CD8-positive, alpha-beta memory T cell (primary cell): Measurements from ENCODE around the gene STK32C. TPM values are rescaled to one million over a fixed set of nuclear protein-coding genes. Genes with fewer than 3 reads are reported as not detected.
A peak's percentile ranks its signal among the peaks of the same experiment; 100 is the strongest.

Source experiments
- CTCF ChIA-PET: fragments of 350-600 bp; sonication (Branson Sonifier 250); formaldehyde crosslinking; loops from one replicate; lab custom pipeline; 2021; ENCODE audit warnings: antibody characterized with exemption; lab: Charles Lee
- POLR2A ChIA-PET: fragments of 350-600 bp; sonication (Branson Sonifier 250); formaldehyde crosslinking; loops from one replicate; lab custom pipeline; 2021; ENCODE audit warnings: antibody characterized with exemption; lab: Charles Lee
- DNase-seq, 5 donors: peaks; one replicate each; pipeline versions ENCODE4 v3.0.0 to v3.0.0-alpha.2; 2020 to 2022; ENCODE audit warnings: mixed read lengths in 1 of 5
- H3K27ac ChIP-seq: one replicate; pipeline ENCODE4 v1.7.0; 2013; ENCODE audit warnings: low read depth, mild to moderate bottlenecking, low read length, moderate library complexity
- H3K27me3 ChIP-seq: 2 replicates; pipeline ENCODE4 v1.7.0; 2013; ENCODE audit warnings: low read length, mild to moderate bottlenecking; ENCODE audit not compliant: insufficient read depth, poor library complexity, severe bottlenecking
- H3K36me3 ChIP-seq: 2 replicates; pipeline ENCODE4 v1.7.0; 2013; ENCODE audit warnings: mild to moderate bottlenecking, low read length, moderate library complexity; ENCODE audit not compliant: insufficient read depth
- H3K4me1 ChIP-seq: 2 replicates; pipeline ENCODE4 v1.7.0; 2013; ENCODE audit warnings: mild to moderate bottlenecking, low read length, moderate library complexity; ENCODE audit not compliant: insufficient read depth
- H3K4me3 ChIP-seq: 2 replicates; pipeline ENCODE4 v1.7.0; 2013; ENCODE audit warnings: mild to moderate bottlenecking, low read length
- H3K9me3 ChIP-seq: 2 replicates; pipeline ENCODE4 v1.7.0; 2013; ENCODE audit warnings: mild to moderate bottlenecking, low read length
- H3K27ac Mint-ChIP-seq, 8 donors: one replicate each; pipeline ENCODE4 v1.8.0; 2020 to 2021; ENCODE audit warnings: mixed read lengths in 8 of 8, mild to moderate bottlenecking in 6 of 8, inconsistent platforms in 3 of 8, moderate library complexity in 3 of 8
- H3K27me3 Mint-ChIP-seq, 2 donors: one replicate each; pipeline ENCODE4 v1.8.0; 2020 to 2021; ENCODE audit warnings: mixed read lengths in 2 of 2, mild to moderate bottlenecking in 1 of 2, moderate library complexity in 1 of 2
- H3K36me3 Mint-ChIP-seq, 3 donors: one replicate each; pipeline ENCODE4 v1.8.0; 2020 to 2021; ENCODE audit warnings: mixed read lengths in 3 of 3, inconsistent platforms in 1 of 3, mild to moderate bottlenecking in 1 of 3
- H3K4me1 Mint-ChIP-seq, 3 donors: one replicate each; pipeline ENCODE4 v1.8.0; 2020 to 2021; ENCODE audit warnings: mixed read lengths in 3 of 3, inconsistent platforms in 1 of 3, mild to moderate bottlenecking in 1 of 3
- H3K4me3 Mint-ChIP-seq, 7 donors: one replicate each; pipeline ENCODE4 v1.8.0; 2020 to 2021; ENCODE audit warnings: mixed read lengths in 7 of 7, mild to moderate bottlenecking in 6 of 7, moderate library complexity in 4 of 7, inconsistent platforms in 2 of 7
- H3K9me3 Mint-ChIP-seq, 5 donors: one replicate each; pipeline ENCODE4 v1.8.0; 2020 to 2022; ENCODE audit warnings: mixed read lengths in 5 of 5, mild to moderate bottlenecking in 3 of 5, moderate library complexity in 2 of 5, inconsistent platforms in 1 of 5
- polyA plus RNA-seq: library from polyadenylated mRNA; unstranded; fragments of 300-500 nt; fragmentation: Illumina TruSeq; gene quantifications from one replicate; pipeline ENCODE4 v1.2.3, GENCODE V29; 2021
- total RNA-seq, 2 experiments: library from RNA; stranded (reverse); gene quantifications; one replicate each; pipeline ENCODE4 v1.2.3, GENCODE V29; 2021

Gene STK32C
- total and polyA plus RNA-seq, 3 experiments from 2014 or later: 8.5 to 14.9 (median 14.0) TPM

DNA sequence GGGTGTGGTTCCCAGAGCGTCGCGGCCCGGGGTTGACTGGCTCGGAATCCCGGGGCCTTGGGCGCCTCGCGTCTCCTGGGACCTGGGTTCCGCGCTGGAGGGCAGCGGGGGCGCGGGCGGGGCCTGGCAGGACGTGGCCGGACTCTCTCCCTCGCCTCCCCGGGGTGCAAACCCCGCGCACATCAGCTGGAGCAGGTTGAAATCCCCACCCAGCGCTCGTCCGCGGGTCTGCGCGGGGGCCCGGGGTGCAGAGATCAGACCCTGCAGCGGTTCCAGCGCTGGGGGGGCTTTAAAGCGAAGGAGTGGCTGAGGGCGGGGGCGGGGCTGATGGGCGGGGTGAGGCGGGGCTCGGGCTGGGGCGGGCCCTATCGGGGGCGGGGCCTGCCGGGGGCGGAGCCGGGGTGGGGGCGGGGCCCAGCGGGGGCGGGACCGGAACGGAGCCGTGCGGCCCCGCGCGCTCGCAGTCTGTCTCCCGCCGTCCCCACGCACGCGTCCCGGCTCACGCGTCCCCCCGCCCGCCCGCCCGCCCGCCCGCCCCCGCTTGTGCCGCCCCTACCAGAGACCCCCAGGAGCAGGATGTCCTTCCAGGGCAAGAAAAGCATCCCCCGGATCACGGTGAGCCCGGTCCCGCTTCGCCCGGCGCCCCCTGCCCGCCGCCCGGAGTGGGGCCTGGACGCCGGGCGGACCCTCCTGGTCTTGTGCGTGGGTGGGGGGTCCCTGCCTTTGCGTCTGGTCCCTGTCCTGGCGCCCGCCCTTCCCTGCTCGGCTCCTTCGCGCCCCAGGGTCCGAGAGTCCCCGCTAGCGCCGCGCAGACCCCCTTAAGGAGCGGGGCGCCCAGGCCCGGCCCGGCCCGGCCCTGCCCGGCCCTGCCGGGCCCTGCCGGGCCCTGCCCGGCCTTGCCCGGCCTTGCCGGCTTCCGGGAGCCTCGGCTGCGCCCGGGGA lies 121.0 kb downstream of the STK32C start, which contains the start of gene DPYSL4:
DPYSL4 (plus strand) TSS at position 461 of the 942 bp plus-strand sequence; CDS start at position 577, 116 bp downstream.
- H3K36me3 ChIP-seq: no peaks in the 10 kb centered on the region
- peak in 3 of 5 donors; percentile 14 to 21 (median 15) for DNase-seq
- H3K27me3 ChIP-seq: peaks cover 19% of the 10 kb centered on the region
- no peak within 1 kb of the TSS for H3K4me3 ChIP-seq
- no peaks in the 10 kb centered on the region for H3K9me3 ChIP-seq
- Mint-ChIP-seq H3K36me3 (no peaks in the 10 kb centered on the region), H3K27ac (no peak within 1 kb of the TSS), H3K4me1 (peaks cover 5 to 8% (median 5%) of the 10 kb centered on the region in 3 donors), H3K9me3 (no peaks in the 10 kb centered on the region), H3K27me3 (peaks cover 39 to 53% of the 10 kb centered on the region in 2 donors), H3K4me3 (peak within 1 kb of the TSS in 3 of 7 donors; percentile 39 to 83 (median 47))
- CTCF ChIA-PET: no interaction called here
- POLR2A ChIA-PET: no interaction called here
- H3K27ac ChIP-seq: no peak within 1 kb of the TSS
- H3K4me1 ChIP-seq: peaks cover 8% of the 10 kb centered on the region

DNA sequence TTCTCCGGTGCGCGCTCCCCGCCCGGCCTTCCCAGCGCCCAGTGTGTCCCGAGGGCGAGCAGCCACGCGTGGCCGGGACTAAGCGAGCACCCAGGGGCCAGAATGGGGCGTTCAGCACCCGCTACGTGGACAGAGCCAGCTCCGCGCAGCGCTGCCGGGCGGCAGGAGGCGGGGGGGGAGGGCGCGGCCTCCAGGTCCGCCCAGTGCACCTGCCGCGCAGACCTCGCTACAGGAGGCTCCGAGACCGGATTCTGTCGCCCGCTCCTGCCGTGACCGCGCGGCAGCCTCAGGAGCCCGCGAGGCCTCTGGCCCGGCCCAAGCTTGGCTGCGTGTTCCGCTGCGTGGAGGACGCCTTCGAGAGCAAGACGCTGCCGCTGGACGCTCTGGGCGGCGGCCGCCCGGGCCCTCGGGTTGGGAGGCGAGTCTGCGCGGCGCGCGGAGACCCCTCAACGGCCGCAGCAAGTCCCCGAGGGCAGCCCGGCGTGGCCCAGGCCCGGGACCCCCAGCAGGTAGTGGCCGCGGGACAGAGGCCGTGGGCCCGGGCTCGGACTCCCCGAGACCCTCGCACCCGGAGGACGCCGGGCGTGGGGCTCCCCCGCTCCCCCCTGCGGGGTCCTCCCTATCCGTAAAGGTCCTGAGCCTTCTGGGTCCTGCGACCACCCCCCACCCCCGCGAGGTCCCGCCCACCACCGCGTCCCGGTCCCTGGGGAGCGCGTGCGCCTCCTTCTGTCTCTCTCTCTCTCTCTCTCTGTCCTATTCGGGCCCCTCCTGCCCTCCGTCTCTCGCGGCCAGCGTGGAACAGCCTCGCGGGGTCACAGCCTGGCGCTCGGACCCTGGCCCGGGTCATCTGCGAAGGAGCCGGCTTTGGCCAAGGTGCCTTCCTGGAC lies 121.9 kb downstream of the STK32C start:
- no peak overlapping the region for H3K27ac Mint-ChIP-seq
- no peaks in the 10 kb centered on the region for H3K9me3 Mint-ChIP-seq
- no peaks in the 10 kb centered on the region for H3K36me3 ChIP-seq
- ChIA-PET POLR2A (no interaction called here), CTCF (interaction anchor here (1.5 kb wide), 1 partner anchor 258 kb away, joined by 3 read pairs; no protein-coding TSS in a partner anchor)
- H3K4me3 Mint-ChIP-seq: peak overlapping the region in 3 of 7 donors; percentile 27 to 73 (median 47)
- H3K9me3 ChIP-seq: no peaks in the 10 kb centered on the region
- peaks cover 19% of the 10 kb centered on the region for H3K27me3 ChIP-seq
- DNase-seq: peak; percentile 25 to 60 (median 41)
- H3K4me1 Mint-ChIP-seq: peaks cover 5 to 8% (median 5%) of the 10 kb centered on the region in 3 donors
- no peak overlapping the region for H3K27ac ChIP-seq
- peaks cover 39 to 56% of the 10 kb centered on the region in 2 donors for H3K27me3 Mint-ChIP-seq
- peaks cover 8% of the 10 kb centered on the region for H3K4me1 ChIP-seq
- no peaks in the 10 kb centered on the region for H3K36me3 Mint-ChIP-seq
- H3K4me3 ChIP-seq: no peak overlapping the region

- CTCF ChIA-PET: interaction anchor here (1.5 kb wide), 1 partner anchor 258 kb away, joined by 3 read pairs; no protein-coding TSS in a partner anchor
- peaks cover 5 to 8% (median 5%) of the 10 kb centered on the region in 3 donors for H3K4me1 Mint-ChIP-seq
These were observed 122.7 kb downstream of the STK32C start for GRCh38 chr10:132184816-132185593.

GRCh38 chr10:132183046-132183445 lies 124.7 kb downstream of the STK32C start:
- peaks cover 12% of the 10 kb centered on the region for H3K27me3 ChIP-seq
- peaks cover 6% of the 10 kb centered on the region for H3K4me1 ChIP-seq
- H3K27ac ChIP-seq: no peak overlapping the region
- no peak overlapping the region for H3K4me3 Mint-ChIP-seq
- no peaks in the 10 kb centered on the region for H3K36me3 ChIP-seq
- no peak for DNase-seq
- peaks cover 0 to 6% (median 5%) of the 10 kb centered on the region in 3 donors for H3K4me1 Mint-ChIP-seq
- H3K27me3 Mint-ChIP-seq: peaks cover 36 to 48% of the 10 kb centered on the region in 2 donors
- no peaks in the 10 kb centered on the region for H3K9me3 Mint-ChIP-seq
- no peaks in the 10 kb centered on the region for H3K36me3 Mint-ChIP-seq
- no peak overlapping the region for H3K4me3 ChIP-seq
- ChIA-PET POLR2A (no interaction called here), CTCF (no interaction called here)
- H3K27ac Mint-ChIP-seq: no peak overlapping the region
- no peaks in the 10 kb centered on the region for H3K9me3 ChIP-seq

More at GRCh38 chr10:132184816-132185593, 122.7 kb downstream of the STK32C start:
- H3K27ac Mint-ChIP-seq: peak overlapping the region in 1 of 8 donors; percentile 53
- H3K9me3 Mint-ChIP-seq: no peaks in the 10 kb centered on the region
- no peak for DNase-seq
- peak overlapping the region in 6 of 7 donors; percentile 21 to 65 (median 50) for H3K4me3 Mint-ChIP-seq
- H3K27me3 ChIP-seq: peaks cover 19% of the 10 kb centered on the region
- H3K4me1 ChIP-seq: peaks cover 8% of the 10 kb centered on the region
- no peak overlapping the region for H3K4me3 ChIP-seq
- POLR2A ChIA-PET: no interaction called here
- no peaks in the 10 kb centered on the region for H3K36me3 ChIP-seq
- H3K9me3 ChIP-seq: no peaks in the 10 kb centered on the region
- peaks cover 39 to 55% of the 10 kb centered on the region in 2 donors for H3K27me3 Mint-ChIP-seq
- H3K27ac ChIP-seq: no peak overlapping the region
- no peaks in the 10 kb centered on the region for H3K36me3 Mint-ChIP-seq

DNA sequence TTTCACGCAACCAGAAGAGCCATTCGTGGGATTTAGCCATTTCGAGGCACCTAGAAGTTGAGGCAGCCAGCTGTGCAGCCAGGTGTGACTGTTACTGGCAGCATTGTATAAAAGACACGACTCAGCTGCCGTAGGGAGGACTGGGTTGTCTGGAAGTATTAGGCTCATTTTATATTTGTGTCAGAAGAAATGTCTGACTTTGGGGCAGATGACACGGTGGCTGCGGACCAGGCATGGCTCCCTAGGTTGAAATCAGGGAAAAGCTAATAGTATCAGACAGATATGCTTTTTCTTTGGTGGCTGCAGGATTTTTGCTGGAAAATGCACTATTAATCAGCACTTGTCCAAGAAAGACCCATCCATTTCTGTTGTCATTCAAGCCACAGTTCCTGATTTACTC lies 125.2 kb downstream of the STK32C start:
- DNase-seq: no peak
- CTCF ChIA-PET: no interaction called here
- Mint-ChIP-seq H3K4me1 (peaks cover 0 to 5% (median 4%) of the 10 kb centered on the region in 3 donors), H3K36me3 (no peaks in the 10 kb centered on the region), H3K9me3 (no peaks in the 10 kb centered on the region), H3K27ac (no peak overlapping the region), H3K27me3 (peaks cover 34 to 49% of the 10 kb centered on the region in 2 donors), H3K4me3 (no peak overlapping the region)
- peaks cover 2% of the 10 kb centered on the region for H3K4me1 ChIP-seq
- POLR2A ChIA-PET: no interaction called here
- no peaks in the 10 kb centered on the region for H3K36me3 ChIP-seq
- no peak overlapping the region for H3K4me3 ChIP-seq
- peaks cover 8% of the 10 kb centered on the region for H3K27me3 ChIP-seq
- no peak overlapping the region for H3K27ac ChIP-seq
- no peaks in the 10 kb centered on the region for H3K9me3 ChIP-seq

DNA sequence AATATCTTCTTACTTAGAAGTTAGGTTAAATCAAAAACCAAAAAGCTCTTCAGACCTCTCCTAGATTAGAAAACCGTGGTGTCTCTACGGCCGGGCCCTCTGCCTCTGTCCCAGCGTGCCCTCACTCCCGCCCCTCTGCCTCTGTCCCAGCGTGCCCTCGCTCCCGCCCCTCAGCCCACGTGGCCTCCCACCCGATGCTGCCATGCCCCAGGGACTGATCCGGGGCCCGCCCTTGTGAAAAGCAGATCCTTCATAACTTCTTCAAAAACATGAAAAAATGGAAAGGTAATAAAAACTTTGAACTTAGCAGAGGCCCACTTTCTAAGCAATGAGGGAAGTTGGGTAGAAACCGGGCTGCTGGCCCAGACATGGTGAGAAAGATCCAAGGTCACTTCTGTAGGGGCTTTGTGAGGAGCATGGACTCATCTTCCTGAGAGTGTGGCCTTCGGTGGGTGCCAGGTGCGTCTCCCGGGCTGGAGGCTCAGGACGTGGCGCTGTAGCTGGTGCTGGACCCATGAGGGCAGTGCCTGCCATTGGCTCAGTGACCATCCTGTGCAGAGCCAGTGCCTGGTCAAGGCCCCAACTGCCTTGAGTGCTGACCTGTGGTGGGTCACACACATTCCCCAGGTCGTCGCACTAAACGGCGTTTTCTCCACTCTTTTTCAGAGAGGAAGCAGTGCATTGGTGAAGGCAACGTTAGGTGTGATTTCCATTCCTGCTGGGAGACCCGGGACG lies 125.9 kb downstream of the STK32C start:
- Mint-ChIP-seq H3K36me3 (no peaks in the 10 kb centered on the region), H3K27ac (no peak overlapping the region), H3K4me1 (peaks cover 0 to 5% (median 4%) of the 10 kb centered on the region in 3 donors), H3K9me3 (no peaks in the 10 kb centered on the region), H3K27me3 (peaks cover 38 to 56% of the 10 kb centered on the region in 2 donors), H3K4me3 (no peak overlapping the region)
- H3K4me1 ChIP-seq: no peaks in the 10 kb centered on the region
- H3K36me3 ChIP-seq: no peaks in the 10 kb centered on the region
- H3K4me3 ChIP-seq: no peak overlapping the region
- no peak for DNase-seq
- POLR2A ChIA-PET: no interaction called here
- no peak overlapping the region for H3K27ac ChIP-seq
- CTCF ChIA-PET: no interaction called here
- H3K27me3 ChIP-seq: peaks cover 6% of the 10 kb centered on the region
- H3K9me3 ChIP-seq: no peaks in the 10 kb centered on the region

GRCh38 chr10:132180736-132181135 lies 127.0 kb downstream of the STK32C start:
- CTCF ChIA-PET: no interaction called here
- Mint-ChIP-seq H3K27ac (no peak overlapping the region), H3K9me3 (no peaks in the 10 kb centered on the region), H3K4me1 (peaks cover 0 to 10% (median 6%) of the 10 kb centered on the region in 3 donors), H3K4me3 (no peak overlapping the region), H3K27me3 (peaks cover 42 to 63% of the 10 kb centered on the region in 2 donors), H3K36me3 (no peaks in the 10 kb centered on the region)
- H3K27me3 ChIP-seq: peaks cover 6% of the 10 kb centered on the region
- H3K4me3 ChIP-seq: no peak overlapping the region
- no peaks in the 10 kb centered on the region for H3K9me3 ChIP-seq
- H3K27ac ChIP-seq: no peak overlapping the region
- no peaks in the 10 kb centered on the region for H3K4me1 ChIP-seq
- no peaks in the 10 kb centered on the region for H3K36me3 ChIP-seq
- no peak for DNase-seq
- POLR2A ChIA-PET: no interaction called here
